Left colon (tissue), 2 donors: ENCODE measurements around the gene FAM98C. TPM values are rescaled to one million over a fixed set of nuclear protein-coding genes. Genes with fewer than 3 reads are reported as not detected.
"Not testable (repeated sequence)": the region's sequence is repeated elsewhere in the genome, so short reads cannot be mapped to it uniquely, and the experiment has no call there.

Source experiments
- ATAC-seq: fragments of 200-7000 bp; cut with Tn5 transposase; one replicate; pipeline ENCODE4 v1.9.1; 2020; ENCODE audit warnings: mild to moderate bottlenecking, moderate library complexity
- DNase-seq, 2 donors: peaks; one replicate each; pipeline ENCODE4 v3.0.0-alpha.2; 2020
- intact Hi-C, 2 donors: fragments of 100-400 bp; cut with DNase I in 1 of 2; cut with micrococcal nuclease in 1 of 2; formaldehyde crosslinking; loops; one replicate each; pipeline versions ENCODE4 v1.11.2 to v1.14.0; 2022; cut with DNase I, micrococcal nuclease
- total RNA-seq, 2 donors: library from RNA; stranded (reverse); fragmentation: NEBNext Ultra II Directional; extraction: Animal tissue kit (Norgen Biotek cat#: 25700); gene quantifications; one replicate each; pipeline ENCODE4 v1.2.1, GENCODE V29; 2021
- donor health status: DM: no; HTN: no; CAD: no.
- donor health status: DM: yes; HTN: yes; CAD: no.

FAM98C gene
- total RNA-seq, 2 donors from 2014 or later = 33.2 to 37.4 TPM

DNA sequence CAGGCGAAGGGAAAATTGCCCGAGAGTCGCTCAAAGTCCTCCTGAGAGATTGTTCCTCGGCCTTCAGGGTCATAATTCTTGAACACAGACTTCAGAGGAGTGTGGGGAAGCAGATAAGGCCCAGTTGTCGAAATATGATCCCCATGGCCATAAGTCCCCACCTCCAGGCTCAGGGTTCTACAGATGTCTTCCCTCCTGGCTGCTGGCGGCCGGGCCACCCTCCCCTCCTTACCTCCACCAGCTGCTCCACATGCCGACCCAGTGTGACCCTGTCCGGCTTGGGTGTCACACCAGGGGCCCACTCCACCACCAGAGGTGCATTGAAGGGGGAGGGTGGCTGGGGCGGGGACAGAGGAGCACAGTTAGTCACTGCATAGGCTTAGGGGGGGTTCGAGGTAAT lies 10.1 kb downstream of the FAM98C start:
- DNase-seq (no peak), ATAC-seq (no peak)
- intact Hi-C loops = no loop called here

GRCh38 chr19:38413416-38413815 lies 10.5 kb downstream of the FAM98C start:
- DNase-seq (no peak), ATAC-seq (no peak)
- intact Hi-C loops = no loop called here

GRCh38 chr19:38417146-38417543 lies 14.3 kb downstream of the FAM98C start:
- DNase-seq = no peak
- intact Hi-C loops = no loop called here
- no peak for ATAC-seq

DNA sequence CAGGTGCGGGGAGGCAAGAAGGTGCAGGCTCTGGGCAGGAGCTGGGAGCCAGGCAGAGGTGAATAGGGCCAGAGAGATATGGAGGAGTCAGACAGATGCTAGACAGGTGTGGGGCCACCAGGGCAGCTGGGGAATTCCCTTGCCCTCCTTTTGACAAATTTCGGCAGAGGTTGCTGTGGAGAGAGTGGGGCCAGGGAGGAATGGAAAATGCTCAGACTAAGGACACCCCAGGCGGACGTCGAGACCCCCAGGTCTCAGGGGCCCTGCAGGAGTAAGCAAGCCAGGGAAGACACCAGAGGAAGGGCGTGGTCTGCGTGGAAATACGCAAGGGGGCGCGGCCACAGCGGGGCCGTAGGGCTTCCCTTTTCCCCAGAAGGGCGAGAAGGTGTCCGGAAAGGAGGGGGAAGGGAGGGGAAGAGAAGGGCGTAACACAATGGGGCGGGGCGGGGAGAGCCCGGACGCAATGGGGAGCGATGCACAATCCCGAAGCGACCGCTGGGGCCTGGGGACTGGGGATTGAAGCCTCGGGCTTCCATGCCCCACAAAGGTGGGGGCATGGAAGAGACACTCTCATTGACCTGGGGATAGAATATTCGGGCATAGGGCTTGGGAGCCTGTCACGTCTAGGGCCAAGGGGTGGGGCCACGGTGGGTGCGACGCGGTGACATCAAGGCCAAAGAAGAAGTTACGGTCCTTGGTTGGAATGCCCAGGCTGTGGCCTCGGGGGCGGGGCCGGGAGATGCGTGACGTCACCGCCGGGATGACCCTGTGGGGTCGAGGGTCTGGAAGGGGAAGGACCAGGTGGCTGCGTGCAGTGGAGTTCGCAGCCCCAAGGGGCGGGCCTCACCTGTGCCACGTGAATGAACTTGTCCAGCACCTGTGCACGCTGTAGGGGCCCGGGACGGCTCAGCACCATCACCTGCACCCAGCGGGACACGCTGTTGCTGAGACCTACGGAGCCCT lies 14.9 kb downstream of the FAM98C start:
- peak; percentile 90 for ATAC-seq
- peak; percentile 69 to 75 for DNase-seq
- intact Hi-C loops = no loop called here

DNA sequence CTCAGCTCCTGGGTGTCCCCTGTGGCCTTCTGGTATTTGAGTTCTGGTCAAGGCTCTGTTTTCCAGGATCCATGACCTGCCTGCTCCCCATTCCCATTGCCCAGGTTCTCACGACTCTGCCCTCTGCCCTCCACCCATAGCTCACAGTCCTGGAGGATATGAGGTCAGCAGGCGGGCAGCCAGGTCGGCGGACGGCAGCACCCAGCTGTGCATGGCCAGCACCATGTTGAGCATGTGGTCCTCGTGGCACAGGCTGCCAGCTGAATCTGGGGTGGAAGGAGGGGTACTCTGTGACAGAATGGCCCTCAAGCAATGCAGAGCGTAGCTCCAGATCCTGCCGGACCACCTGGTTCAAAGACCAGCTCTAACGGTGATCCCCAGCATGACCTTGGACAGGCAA lies 18.0 kb downstream of the FAM98C start:
- ATAC-seq = no peak
- no peak for DNase-seq
- intact Hi-C loops = no loop called here

DNA sequence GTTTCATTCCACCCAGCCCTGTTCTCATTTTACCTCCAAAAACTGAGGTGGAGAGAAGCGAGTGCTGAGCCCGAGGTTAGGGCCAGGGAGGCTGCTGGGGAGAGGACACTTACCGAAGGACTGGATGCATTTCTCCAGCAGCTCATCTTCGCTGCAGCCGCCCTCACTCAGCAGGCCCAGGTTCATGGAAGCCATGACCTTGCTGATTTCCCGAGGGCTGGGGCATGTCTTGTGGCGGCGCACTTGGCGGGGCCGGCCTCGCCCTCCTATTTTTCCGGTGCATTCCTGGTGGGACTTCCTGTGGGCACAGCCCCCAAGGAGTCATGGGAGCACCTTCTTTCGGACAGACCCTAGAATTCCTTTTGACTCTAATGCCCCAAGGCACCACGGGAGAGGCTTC lies 19.0 kb downstream of the FAM98C start:
- intact Hi-C loops = no loop called here
- DNase-seq (no peak), ATAC-seq (no peak)

GRCh38 chr19:38422438-38422837 lies 19.5 kb downstream of the FAM98C start:
- DNase-seq = no peak
- intact Hi-C loops = no loop called here

DNA sequence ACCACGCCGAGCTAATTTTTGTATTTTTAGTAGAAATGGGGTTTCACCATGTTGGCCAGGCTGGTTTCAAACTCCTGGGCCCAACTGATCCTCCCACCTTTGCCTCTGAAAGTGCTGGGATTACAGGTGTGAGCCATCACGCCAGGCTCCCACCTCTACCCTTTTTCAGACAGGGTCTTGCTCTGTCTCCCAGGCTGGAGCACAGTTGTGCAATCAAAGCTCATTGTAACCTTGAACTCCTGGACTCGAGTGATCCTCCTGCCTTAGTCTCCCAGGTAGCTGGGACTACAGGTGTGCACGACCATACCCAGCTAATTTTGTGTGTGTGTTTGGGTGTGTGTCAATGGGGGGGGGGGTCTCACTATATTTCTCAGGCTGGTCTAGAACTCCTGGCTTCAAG lies 21.4 kb downstream of the FAM98C start:
- DNase-seq (no peak), ATAC-seq (no peak)
- intact Hi-C loops = no loop called here

More at GRCh38 chr19:38422438-38422837, 19.5 kb downstream of the FAM98C start:
- no peak for ATAC-seq

- DNase-seq (no peak), ATAC-seq (no peak)
- intact Hi-C loops = no loop called here
Measured at GRCh38 chr19:38425222-38425809, 22.4 kb downstream of the FAM98C start.

GRCh38 chr19:38425810-38426466 lies 23.0 kb downstream of the FAM98C start, which contains the start of gene RASGRP4:
RASGRP4 (minus strand) TSS chr19:38426219; CDS start chr19:38426091, 128 bp downstream.
- ATAC-seq (no peak), DNase-seq (peak in 1 of 2 donors; percentile 38)
- intact Hi-C loops = no loop called here

DNA sequence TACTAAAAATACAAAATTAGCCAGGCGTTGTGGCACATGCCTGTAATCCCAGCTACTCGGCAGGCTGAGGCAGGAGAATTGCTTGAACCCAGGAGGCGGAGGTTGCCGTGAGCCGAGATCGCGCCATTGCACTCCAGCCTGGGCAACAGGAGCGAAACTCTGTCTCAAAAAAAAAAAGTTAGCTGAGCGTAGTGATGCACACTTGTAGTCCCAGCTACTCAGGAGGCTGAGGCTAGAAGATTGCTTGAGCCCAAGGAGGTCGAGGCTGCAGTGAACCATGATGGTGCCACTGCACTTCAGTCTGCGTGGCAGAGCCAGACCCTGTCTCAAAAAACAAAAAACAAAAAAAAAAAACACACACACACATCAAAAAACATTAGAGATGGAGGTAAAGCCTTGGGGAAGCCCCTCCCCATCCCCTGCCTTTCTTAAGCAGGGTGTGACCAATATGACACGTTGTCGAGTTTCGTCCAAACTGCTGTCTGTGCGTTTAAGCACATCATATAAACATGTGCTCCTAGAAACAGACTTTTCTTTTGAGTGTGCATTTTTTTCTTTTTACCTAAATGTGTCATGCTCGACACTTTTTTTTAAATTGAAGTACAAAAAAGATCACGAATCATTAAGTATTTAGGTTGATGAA lies 24.3 kb downstream of the FAM98C start:
- ATAC-seq, intact Hi-C loops, DNase-seq: not testable (repeated sequence)

GRCh38 chr19:38429055-38429810 lies 26.3 kb downstream of the FAM98C start:
- no peak for DNase-seq
- intact Hi-C loops = no loop called here
- ATAC-seq = no peak

DNA sequence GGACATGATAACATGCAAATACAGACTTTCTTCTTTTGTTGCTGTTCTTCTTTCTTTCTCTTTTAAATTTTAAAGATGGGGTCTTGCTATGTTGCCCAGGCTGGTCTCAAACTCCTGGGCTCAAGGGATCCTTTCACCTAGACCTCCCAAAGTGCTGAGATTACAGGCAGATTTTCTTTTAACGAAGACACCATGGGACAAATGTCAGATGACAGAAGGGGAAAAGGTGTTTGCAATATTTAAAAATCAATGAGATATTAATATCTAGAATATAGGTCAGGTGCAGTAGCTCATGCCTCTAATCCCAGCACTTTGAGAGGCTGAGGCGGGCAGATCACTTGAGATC lies 26.9 kb downstream of the FAM98C start:
- DNase-seq (no peak), ATAC-seq (no peak)
- intact Hi-C loops = no loop called here

- intact Hi-C loops = no loop called here
- DNase-seq (no peak), ATAC-seq (no peak)
Measured at GRCh38 chr19:38430931-38431330, 28.0 kb downstream of the FAM98C start.

DNA sequence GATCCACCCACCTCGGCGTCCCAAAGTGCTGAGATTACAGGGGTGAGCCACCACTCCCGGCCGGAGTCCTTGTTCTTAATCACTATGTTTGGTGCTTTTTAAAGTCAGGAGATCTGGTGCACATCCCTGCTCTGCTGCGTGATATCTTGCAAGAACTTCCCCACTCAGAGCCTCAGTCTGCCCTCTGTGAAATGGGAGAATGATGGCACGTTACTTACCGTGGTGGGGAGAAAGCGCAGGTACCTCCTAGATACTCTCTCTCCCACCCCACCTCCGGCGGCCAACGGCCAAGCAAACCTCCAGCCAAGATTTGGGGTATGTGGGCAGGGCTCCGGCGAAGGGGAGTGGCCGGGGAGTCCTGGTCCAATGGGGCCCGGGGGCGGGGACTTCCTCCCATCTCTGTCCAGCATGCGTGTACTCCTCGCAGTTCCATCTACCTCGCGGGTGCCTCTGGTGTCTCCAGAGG lies 30.4 kb downstream of the FAM98C start, which contains the start of gene RYR1:
Gene RYR1 (plus strand): TSS at position 424 of the 466 bp plus-strand sequence. CDS start 139 bp downstream, outside the sequence.
- ATAC-seq = no peak
- DNase-seq = peak; percentile 48 to 59
- intact Hi-C loops = no loop called here

GRCh38 chr19:38434549-38435051 lies 31.7 kb downstream of the FAM98C start:
- no peak for ATAC-seq
- DNase-seq = peak in 1 of 2 donors; percentile 30
- intact Hi-C loops = no loop called here

DNA sequence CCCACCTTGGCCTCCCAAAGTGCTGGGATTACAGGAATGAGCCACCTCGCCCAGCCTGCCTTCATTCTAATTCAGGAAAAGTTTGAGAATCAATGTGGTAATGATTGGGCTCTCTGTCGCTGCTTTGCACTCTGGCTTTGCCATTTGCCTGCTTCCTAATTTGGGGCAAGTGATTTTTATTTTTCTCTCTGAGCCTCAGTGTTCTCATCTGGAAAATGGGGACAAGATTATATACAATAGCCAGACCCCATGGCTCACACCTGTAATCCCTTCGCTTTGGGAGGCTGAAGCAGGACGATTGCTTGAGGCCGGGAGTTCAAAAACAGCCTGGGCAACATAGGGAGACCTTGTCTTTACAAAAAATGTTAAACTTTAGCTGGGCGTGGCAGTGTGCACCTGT lies 34.4 kb downstream of the FAM98C start:
- DNase-seq = no peak
- no peak for ATAC-seq
- intact Hi-C loops = no loop called here

DNA sequence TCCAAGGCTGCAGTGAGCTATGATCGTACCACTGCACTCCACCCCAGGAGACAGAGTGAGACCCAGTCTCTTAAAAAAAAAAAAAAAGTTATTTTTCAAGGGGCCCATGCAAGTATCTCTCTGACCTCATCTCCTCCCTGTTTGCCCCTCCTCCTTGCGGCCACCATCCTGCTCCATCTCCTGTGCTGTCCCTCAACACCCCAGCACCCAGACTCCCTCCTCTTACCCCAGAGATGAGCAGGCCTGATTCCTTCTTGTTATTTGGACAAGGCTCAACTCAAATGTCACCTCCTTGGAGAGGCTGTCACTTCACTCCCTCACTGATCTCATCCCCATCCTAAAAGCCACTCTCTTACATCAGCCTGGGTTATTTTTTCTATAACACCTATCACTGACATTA lies 35.0 kb downstream of the FAM98C start:
- DNase-seq = no peak
- intact Hi-C loops = no loop called here
- ATAC-seq = no peak
